Measurements from ENCODE around the gene PSMB7.
"Not testable (repeated sequence)": the region's sequence is repeated elsewhere in the genome, so short reads cannot be mapped to it uniquely, and the experiment has no call there.

PSMB7 gene

GRCh38 chr9:124442826-124443225 is 27.6 kb upstream of the PSMB7 start:
- DNase-seq: no peak

- no peak for DNase-seq
Measured at GRCh38 chr9:124442379-124442778, 27.1 kb upstream of the PSMB7 start.

DNA sequence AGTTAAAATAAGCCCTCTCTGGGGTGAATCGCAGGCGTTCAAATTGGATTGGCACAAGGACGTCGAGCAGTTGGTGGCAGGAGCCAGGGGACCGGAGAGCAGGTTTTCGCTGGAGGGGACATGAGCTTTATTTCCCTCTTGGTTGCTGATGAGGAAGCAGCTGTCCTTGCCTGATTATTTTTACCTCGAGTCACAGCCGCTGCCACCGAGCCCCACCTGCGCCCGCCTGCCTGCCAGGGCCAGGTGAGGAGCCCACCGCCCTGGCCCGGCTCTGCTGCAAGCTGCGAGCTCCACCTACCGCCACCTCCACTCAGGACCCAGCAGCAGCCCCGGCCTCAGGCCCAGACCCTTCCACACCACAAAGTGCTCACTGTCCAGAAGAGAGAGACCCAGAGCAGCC is 26.0 kb upstream of the PSMB7 start:
- no peak for DNase-seq

GRCh38 chr9:124440786-124441185 is 25.5 kb upstream of the PSMB7 start:
- no peak for DNase-seq

DNA sequence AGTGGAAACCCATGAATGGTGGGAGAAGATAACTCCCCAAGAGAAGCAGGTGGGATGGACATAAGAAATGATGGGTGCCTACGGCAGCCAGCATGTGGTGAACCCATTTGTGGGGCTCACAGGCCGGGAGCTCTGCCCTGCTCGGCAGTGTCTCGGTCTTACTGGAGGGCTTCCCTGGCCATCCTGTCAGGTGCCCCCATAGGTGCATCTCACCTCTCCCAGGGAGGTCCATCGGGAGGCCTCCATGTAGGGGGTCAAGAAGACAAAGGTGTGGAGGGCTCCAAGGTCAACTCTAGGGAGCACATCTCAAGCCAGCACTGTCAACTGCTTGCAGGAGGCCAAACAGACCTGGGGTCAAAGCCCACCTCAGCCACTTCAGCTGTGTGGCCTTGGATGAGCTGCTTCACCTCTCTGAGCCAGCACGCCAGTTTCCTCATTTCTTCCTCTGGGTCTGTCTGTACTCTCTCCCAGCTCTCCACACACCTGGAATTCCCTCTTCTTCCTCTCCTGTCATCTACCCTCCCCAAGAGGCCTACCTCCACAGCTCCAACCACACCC is 24.5 kb upstream of the PSMB7 start:
- DNase-seq: no peak

- no peak for DNase-seq
Measured at GRCh38 chr9:124439086-124439485, 23.8 kb upstream of the PSMB7 start.

DNA sequence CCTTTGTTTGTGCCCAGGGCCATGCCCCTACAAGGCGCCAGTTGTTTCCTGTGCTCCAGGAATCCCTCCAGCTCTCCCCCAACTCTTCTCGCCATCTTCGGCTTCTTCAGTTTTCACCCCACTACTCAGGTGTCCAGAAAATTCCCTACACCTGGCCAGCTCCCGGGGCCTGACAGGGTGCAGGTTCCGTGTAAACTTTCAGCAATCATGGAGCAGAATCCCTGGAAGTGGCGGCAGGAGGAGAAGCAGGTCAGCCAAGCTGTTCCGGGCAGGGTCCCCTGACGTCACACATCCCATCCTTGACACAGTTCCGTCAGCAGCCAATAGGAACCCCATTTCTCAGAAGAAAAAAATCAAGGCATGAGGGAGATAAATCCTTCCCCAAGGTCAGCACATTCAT is 22.8 kb upstream of the PSMB7 start:
- DNase-seq: no peak

- DNase-seq: no peak
Measured at GRCh38 chr9:124437086-124437485, 21.8 kb upstream of the PSMB7 start.

DNA sequence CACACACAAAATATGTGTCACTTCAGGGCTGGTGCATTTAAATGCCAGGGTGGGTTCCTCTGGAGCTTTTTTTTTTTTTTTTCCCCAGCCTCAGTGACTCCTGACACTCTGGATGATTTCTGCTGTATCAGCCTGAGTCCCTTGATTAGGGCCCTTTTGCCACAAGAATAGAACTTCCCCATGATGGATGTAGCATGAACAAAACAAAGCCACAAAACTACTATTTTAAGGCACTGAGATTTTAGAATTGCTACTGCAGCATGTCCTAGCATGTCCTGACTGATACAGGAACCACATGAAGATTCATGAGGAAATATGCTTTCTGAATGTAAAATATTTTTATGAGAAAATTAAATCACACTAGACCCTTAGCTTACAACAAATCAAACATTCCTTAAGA is 21.1 kb upstream of the PSMB7 start:
- no peak for DNase-seq

- DNase-seq: no peak
Measured at GRCh38 chr9:124429530-124429867, 14.3 kb upstream of the PSMB7 start.

- DNase-seq: no peak
Measured at GRCh38 chr9:124428751-124429529, 13.7 kb upstream of the PSMB7 start.

DNA sequence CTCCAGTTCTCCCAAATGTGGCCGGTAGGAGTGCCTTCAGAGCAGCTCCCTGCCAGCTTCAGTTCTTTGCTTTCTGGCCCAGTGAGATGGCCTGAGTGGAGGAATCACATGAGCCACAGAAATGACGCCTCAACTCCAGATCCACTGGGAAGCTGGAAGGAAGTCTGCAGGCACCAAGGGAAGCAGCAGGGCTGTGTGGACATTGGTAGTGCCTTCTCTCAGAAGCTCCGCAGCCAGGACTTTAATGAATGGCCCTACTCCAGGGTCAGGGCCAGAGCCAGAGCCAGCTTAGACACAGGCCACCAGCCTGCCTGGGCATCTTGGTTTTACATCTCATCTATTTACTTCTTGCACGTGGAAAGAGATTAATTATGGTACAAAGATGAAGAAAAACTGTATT is 12.0 kb upstream of the PSMB7 start:
- no peak for DNase-seq

DNA sequence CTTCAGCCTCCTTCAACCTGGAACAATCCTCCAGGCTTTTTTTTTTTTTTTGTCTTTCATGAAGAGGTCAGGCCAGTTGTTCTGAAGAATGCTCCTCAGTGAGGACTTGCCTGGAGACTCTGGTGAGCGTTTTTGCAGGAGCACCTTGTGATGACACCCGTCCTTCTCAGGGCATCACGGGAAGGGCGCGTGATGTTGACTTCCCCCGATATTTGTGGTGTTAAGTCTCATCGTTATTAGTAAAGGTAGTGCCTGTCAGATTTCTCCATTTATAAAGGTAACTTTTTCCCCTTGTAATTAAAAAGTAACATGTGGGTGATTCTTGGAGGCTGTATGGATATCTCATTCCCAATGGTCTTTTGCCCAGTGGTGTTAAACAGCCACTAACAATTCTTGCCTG is 11.1 kb upstream of the PSMB7 start:
- no peak for DNase-seq

GRCh38 chr9:124425733-124426132 is 10.5 kb upstream of the PSMB7 start:
- not testable (repeated sequence) for DNase-seq

GRCh38 chr9:124423591-124423990 is 8.3 kb upstream of the PSMB7 start:
- no peak for DNase-seq

GRCh38 chr9:124423155-124423554 is 7.9 kb upstream of the PSMB7 start:
- no peak for DNase-seq

DNA sequence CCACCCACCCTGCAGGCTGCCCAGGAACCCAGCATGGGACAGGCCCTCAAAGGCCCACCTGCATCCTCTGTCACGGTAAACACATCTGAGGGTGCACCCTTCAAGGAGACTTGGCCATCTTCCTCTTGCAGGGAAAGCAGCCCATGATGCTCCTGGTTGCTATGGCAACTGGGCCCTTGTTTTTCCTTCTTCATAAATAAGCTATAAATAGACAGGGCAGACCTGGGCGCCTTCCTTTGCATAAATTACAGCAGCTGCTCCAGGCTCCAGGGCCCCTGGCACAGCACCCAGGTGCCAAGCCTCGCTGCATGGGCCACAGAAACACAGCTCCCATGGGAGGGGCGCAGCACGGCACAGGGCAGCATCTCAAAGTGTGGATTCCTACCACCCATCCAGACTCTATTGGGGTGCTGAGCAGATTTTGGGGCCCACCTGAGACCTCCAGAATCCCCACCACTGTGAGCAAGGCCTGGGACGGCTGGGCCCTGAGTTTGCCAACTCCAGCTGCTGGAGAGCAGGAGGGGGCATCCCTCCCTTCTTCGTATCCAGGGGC is 5.8 kb upstream of the PSMB7 start:
- DNase-seq: no peak

- DNase-seq: no peak
Measured at GRCh38 chr9:124419832-124420489, 4.7 kb upstream of the PSMB7 start.

- DNase-seq: no peak
Measured at GRCh38 chr9:124415852-124416484, 726 bp upstream of the PSMB7 start.

- no peak for DNase-seq
Measured at GRCh38 chr9:124414612-124415011, 630 bp downstream of the PSMB7 start.

DNA sequence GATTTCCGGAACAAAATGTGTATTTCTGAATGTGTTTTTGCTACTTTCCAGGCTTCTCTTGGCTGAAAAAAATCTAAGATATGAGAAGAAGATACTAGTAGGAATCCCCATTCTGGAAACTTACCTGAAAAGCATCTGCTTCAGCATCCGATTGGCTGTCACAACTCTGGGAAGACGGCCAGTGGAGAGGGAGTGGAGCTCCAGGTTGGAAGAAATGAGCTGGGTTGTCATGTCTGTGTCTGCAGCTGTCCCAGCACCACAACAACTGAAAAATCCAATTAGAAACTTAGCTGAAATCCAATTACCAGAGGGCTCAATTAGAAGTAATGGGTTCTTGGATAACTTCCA is 3.0 kb downstream of the PSMB7 start:
- no peak for DNase-seq

DNA sequence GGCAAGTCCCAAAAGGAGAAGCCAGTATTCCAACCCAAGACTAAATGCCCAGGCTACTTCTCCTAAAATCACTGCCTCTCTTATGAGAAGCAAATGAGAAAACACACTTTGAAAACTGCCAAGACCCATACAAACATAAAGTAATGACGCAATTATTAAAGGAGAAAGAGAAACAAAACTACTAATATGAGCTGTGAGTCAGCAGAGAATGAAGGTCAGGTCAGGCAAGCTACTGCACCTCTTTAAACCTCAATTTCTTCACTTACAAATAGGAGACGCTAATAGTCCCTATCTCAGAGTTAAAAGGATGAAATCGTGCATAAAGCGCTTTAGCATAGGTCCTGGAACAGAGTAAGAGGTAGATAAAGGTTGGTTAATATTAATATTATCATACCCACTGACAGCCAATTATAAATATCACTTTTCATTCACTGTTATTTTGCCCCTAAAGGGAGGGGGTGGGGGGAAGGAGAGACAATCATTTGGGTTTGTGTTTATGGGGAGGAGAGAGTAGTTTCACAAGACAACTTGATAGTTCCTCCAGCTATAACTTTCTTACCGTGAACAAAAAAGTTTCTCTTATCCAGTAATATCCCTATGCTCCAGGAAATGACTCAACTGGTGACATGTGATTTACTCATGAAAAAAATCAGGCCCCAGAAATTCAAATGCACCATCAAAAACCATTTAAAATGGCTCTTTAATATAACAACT is 3.6 kb downstream of the PSMB7 start:
- DNase-seq: no peak

GRCh38 chr9:124410321-124410913 is 4.8 kb downstream of the PSMB7 start:
- no peak for DNase-seq
